HCT116 (cell line): Measurements from ENCODE around the gene ZC2HC1C.

Experiments used
- CTCF ChIP-seq, 3 experiments: fragments of 200-600 bp in 1 of 3; sonication (generic) in 1 of 3; IDR thresholded peaks in 2 of 3; conservative IDR thresholded peaks in 1 of 3; 2 replicates each; pipeline ENCODE4 v1.5.1; 2012 to 2017; ENCODE audit warnings: low read depth in 2 of 3, low read length in 2 of 3, antibody characterized with exemption in 1 of 3, borderline replicate concordance in 1 of 3, control low read depth in 1 of 3, mild to moderate bottlenecking in 1 of 3, mixed read lengths in 1 of 3, mixed run types in 1 of 3, moderate library complexity in 1 of 3; ENCODE audit not compliant: insufficient read depth in 1 of 3
- EGR1 ChIP-seq: IDR thresholded peaks from 2 replicates; pipeline ENCODE4 v1.6.1; 2012; ENCODE audit warnings: low read depth
- JUND ChIP-seq: IDR thresholded peaks from 2 replicates; pipeline ENCODE4 v1.6.1; 2012
- POLR2A ChIP-seq: IDR thresholded peaks from 2 replicates; pipeline ENCODE4 v1.7.0; 2011; ENCODE audit warnings: borderline replicate concordance; ENCODE audit not compliant: insufficient read depth, insufficient read length; ENCODE audit errors: extremely low read depth
- POLR2AphosphoS5 ChIP-seq: IDR thresholded peaks from 2 replicates; pipeline ENCODE4 v1.6.1; 2011; ENCODE audit warnings: mild to moderate bottlenecking, low read depth, low read length, moderate library complexity
- RAD21 ChIP-seq: IDR thresholded peaks from 2 replicates; pipeline ENCODE4 v1.6.1; 2012; ENCODE audit warnings: low read depth, mild to moderate bottlenecking
- SIN3A ChIP-seq: IDR thresholded peaks from 2 replicates; pipeline ENCODE4 v1.6.1; 2012; ENCODE audit warnings: low read depth
- SP1 ChIP-seq: IDR thresholded peaks from 2 replicates; pipeline ENCODE4 v1.6.1; 2012; ENCODE audit warnings: low read depth
- YY1 ChIP-seq: IDR thresholded peaks from 2 replicates; pipeline ENCODE4 v1.6.1; 2011; ENCODE audit warnings: low read length, low read depth, moderate library complexity, mild to moderate bottlenecking; ENCODE audit not compliant: insufficient replicate concordance; ENCODE audit errors: extremely low read depth

- TF ChIP-seq EGR1: no peak
- no peak for TF ChIP-seq RAD21
- no peak for TF ChIP-seq SIN3A
- TF ChIP-seq CTCF (IDR thresholded peaks at IDR 0.05 in 2 of 3, conservative IDR thresholded peaks at IDR 0.05 in 1 of 3; ENCODE audit: borderline replicate concordance in 1 of 3, insufficient read depth in 1 of 3, low read depth in 2 of 3, low read length in 2 of 3): no peak
- no peak for TF ChIP-seq YY1
- TF ChIP-seq POLR2A: no peak
- TF ChIP-seq JUND: no peak
- TF ChIP-seq SP1: no peak
- TF ChIP-seq POLR2AphosphoS5: no peak
Measured at GRCh38 chr14:75079521-75079920, 10.1 kb downstream of the ZC2HC1C start.
